ENCODE data around the gene ZNF423.

ZNF423 gene

DNA sequence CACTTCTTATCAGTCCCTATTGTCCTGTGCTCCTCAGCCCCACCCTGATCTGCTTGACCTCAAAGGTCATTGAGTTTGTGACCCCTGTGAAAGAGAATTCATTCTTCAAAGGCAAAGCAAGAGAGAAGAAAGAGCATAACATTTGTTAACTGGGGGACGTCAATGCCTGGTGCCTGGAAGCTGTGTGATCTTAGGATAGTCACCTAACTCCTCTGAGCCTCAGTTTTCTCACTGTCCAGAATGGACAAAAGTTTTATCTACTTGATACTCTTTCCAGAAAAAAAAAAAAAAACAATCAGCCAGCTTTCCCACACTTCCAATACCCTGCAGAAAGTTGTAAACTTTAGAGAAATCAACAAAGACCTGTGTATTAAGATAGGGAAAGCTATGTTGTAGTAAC, 309.2 kb downstream of the ZNF423 start:
- Histone ChIP-seq H3K4me1 (ENCODE audit: control insufficient read depth, insufficient read depth, low read length) (peaks cover 18% of the 10 kb centered on the region), H3K27me3 (ENCODE audit: control insufficient read depth, insufficient read depth, low read length) (no peaks in the 10 kb centered on the region), H3K4me3 (ENCODE audit: low read depth, low read length) (no peak overlapping the region), H3K9me3 (ENCODE audit: control insufficient read depth, insufficient read depth, low read length) (no peaks in the 10 kb centered on the region), H3K9ac (ENCODE audit: low read depth, low read length) (no peak overlapping the region), H3K36me3 (ENCODE audit: control insufficient read depth, insufficient read depth, low read length) (no peaks in the 10 kb centered on the region)

GRCh38 chr16:49545741-49546448, 310.0 kb downstream of the ZNF423 start:
- Histone ChIP-seq H3K36me3 (ENCODE audit: control insufficient read depth, insufficient read depth, low read length) (no peaks in the 10 kb centered on the region), H3K4me3 (ENCODE audit: low read depth, low read length) (no peak overlapping the region), H3K9me3 (ENCODE audit: control insufficient read depth, insufficient read depth, low read length) (no peaks in the 10 kb centered on the region), H3K27me3 (ENCODE audit: control insufficient read depth, insufficient read depth, low read length) (no peaks in the 10 kb centered on the region), H3K9ac (ENCODE audit: low read depth, low read length) (no peak overlapping the region), H3K4me1 (ENCODE audit: control insufficient read depth, insufficient read depth, low read length) (peaks cover 18% of the 10 kb centered on the region)

DNA sequence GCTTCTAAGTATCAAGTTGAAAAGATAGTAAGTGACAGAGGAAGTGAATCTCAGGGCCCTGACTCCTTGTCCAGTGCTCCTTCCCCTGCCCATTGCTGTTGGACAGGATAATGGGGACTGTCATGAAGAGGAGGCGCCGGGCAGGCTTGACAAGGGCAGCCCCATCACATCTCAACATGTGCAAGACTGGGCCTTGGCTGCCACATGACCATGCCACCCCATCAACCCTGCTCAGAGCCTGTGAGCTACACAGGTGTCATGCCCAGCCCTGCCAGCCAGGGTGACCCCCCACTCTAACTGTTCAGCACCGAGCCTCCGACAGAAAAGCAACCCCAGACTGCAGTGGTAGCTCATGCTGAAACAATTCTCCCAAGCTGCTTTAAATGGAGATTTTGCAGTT, 310.7 kb downstream of the ZNF423 start:
- H3K9ac ChIP-seq (ENCODE audit: low read depth, low read length), result no peak overlapping the region

GRCh38 chr16:49544828-49545227, 311.1 kb downstream of the ZNF423 start:
- Histone ChIP-seq H3K9me3 (ENCODE audit: control insufficient read depth, insufficient read depth, low read length) (no peaks in the 10 kb centered on the region), H3K27me3 (ENCODE audit: control insufficient read depth, insufficient read depth, low read length) (no peaks in the 10 kb centered on the region), H3K4me3 (ENCODE audit: low read depth, low read length) (no peak overlapping the region), H3K4me1 (ENCODE audit: control insufficient read depth, insufficient read depth, low read length) (peaks cover 18% of the 10 kb centered on the region), H3K36me3 (ENCODE audit: control insufficient read depth, insufficient read depth, low read length) (no peaks in the 10 kb centered on the region), H3K9ac (ENCODE audit: low read depth, low read length) (no peak overlapping the region)

More for the DNA sequence above, 310.7 kb downstream of the ZNF423 start:
- Histone ChIP-seq H3K4me1 (ENCODE audit: control insufficient read depth, insufficient read depth, low read length) (peaks cover 18% of the 10 kb centered on the region), H3K9me3 (ENCODE audit: control insufficient read depth, insufficient read depth, low read length) (no peaks in the 10 kb centered on the region), H3K27me3 (ENCODE audit: control insufficient read depth, insufficient read depth, low read length) (no peaks in the 10 kb centered on the region), H3K4me3 (ENCODE audit: low read depth, low read length) (no peak overlapping the region), H3K36me3 (ENCODE audit: control insufficient read depth, insufficient read depth, low read length) (no peaks in the 10 kb centered on the region)

- Histone ChIP-seq H3K9me3 (ENCODE audit: control insufficient read depth, insufficient read depth, low read length) (no peaks in the 10 kb centered on the region), H3K27me3 (ENCODE audit: control insufficient read depth, insufficient read depth, low read length) (no peaks in the 10 kb centered on the region), H3K4me1 (ENCODE audit: control insufficient read depth, insufficient read depth, low read length) (peaks cover 18% of the 10 kb centered on the region), H3K9ac (ENCODE audit: low read depth, low read length) (no peak overlapping the region), H3K36me3 (ENCODE audit: control insufficient read depth, insufficient read depth, low read length) (no peaks in the 10 kb centered on the region), H3K4me3 (ENCODE audit: low read depth, low read length) (no peak overlapping the region)
These were observed 312.3 kb downstream of the ZNF423 start for GRCh38 chr16:49543631-49543946.

DNA sequence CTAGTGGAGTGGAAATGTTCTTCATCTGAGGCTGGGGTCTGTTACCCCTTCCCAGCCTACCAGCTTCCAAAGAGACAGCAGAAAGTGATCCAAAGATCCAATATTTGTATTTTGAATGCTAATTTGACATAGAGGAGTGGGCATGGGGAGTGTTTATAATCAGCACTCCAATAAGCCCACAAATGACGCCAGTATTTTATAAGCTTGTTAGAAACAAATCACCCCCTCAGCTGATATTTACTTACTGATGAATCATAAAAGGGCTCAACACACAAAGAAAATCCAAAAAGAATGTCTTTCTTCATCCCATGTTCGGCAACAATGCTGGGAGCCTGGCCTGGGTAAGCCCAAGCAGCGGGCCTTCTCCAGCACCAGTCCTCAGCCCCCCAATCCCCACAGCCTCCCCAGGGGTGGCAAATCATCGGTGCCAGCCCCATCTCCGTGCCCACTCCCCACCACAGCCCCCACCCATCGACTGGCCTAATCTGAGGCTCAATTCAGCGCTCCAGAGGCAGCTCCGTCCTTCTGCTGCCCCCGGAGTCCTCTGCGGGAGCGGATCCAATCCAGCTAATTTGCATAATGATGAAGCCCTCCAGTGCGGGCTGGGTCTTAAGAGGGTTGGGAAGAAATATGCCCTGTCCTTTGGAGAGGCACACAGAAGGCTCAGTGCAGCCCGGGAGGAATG, 312.8 kb downstream of the ZNF423 start:
- H3K27me3 ChIP-seq (ENCODE audit: control insufficient read depth, insufficient read depth, low read length), result no peaks in the 10 kb centered on the region
- no peak overlapping the region for H3K9ac ChIP-seq (ENCODE audit: low read depth, low read length)
- H3K9me3 ChIP-seq (ENCODE audit: control insufficient read depth, insufficient read depth, low read length), result no peaks in the 10 kb centered on the region
- peaks cover 18% of the 10 kb centered on the region for H3K4me1 ChIP-seq (ENCODE audit: control insufficient read depth, insufficient read depth, low read length)
- H3K36me3 ChIP-seq (ENCODE audit: control insufficient read depth, insufficient read depth, low read length), result no peaks in the 10 kb centered on the region
- no peak overlapping the region for H3K4me3 ChIP-seq (ENCODE audit: low read depth, low read length)

GRCh38 chr16:49542391-49542891, 313.5 kb downstream of the ZNF423 start:
- H3K4me3 ChIP-seq (ENCODE audit: low read depth, low read length), result no peak overlapping the region
- no peaks in the 10 kb centered on the region for H3K36me3 ChIP-seq (ENCODE audit: control insufficient read depth, insufficient read depth, low read length)
- H3K9me3 ChIP-seq (ENCODE audit: control insufficient read depth, insufficient read depth, low read length), result no peaks in the 10 kb centered on the region
- H3K27me3 ChIP-seq (ENCODE audit: control insufficient read depth, insufficient read depth, low read length), result no peaks in the 10 kb centered on the region
- peaks cover 15% of the 10 kb centered on the region for H3K4me1 ChIP-seq (ENCODE audit: control insufficient read depth, insufficient read depth, low read length)
- H3K9ac ChIP-seq (ENCODE audit: low read depth, low read length), result no peak overlapping the region

GRCh38 chr16:49540836-49541235, 315.1 kb downstream of the ZNF423 start:
- Histone ChIP-seq H3K27me3 (ENCODE audit: control insufficient read depth, insufficient read depth, low read length) (no peaks in the 10 kb centered on the region), H3K4me3 (ENCODE audit: low read depth, low read length) (no peak overlapping the region), H3K4me1 (ENCODE audit: control insufficient read depth, insufficient read depth, low read length) (peaks cover 4% of the 10 kb centered on the region), H3K9me3 (ENCODE audit: control insufficient read depth, insufficient read depth, low read length) (no peaks in the 10 kb centered on the region), H3K36me3 (ENCODE audit: control insufficient read depth, insufficient read depth, low read length) (no peaks in the 10 kb centered on the region), H3K9ac (ENCODE audit: low read depth, low read length) (no peak overlapping the region)

- H3K9ac ChIP-seq (ENCODE audit: low read depth, low read length), result no peak overlapping the region
These were observed 316.2 kb downstream of the ZNF423 start for GRCh38 chr16:49539758-49540157.

DNA sequence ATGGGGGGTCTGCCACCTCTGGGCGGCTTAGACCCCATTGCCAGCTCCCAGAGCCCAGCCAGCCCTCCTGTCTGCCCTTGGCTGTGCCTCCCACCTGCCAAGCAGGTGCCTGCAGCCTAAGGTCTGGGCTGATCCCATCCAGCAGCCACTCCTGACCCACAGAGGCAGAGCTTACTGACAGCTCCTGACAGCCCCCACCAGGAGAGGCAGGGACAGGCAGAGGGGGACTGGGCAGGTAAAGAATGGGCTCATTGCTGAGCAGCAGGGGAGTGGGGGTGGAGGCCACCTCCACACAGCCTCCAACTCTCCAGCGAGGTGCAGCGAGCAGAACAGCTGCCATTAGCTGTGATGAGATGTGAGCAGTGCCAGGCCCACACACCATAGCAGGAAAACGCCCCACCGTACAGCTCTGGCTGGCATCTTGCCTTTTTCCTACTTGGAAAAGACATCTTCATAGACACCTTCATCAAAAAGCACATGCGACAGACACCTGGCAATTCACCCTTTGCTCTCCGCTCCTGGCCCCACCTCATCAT, 317.9 kb downstream of the ZNF423 start:
- H3K9me3 ChIP-seq (ENCODE audit: control insufficient read depth, insufficient read depth, low read length), result no peaks in the 10 kb centered on the region
- no peaks in the 10 kb centered on the region for H3K4me1 ChIP-seq (ENCODE audit: control insufficient read depth, insufficient read depth, low read length)
- no peak overlapping the region for H3K4me3 ChIP-seq (ENCODE audit: low read depth, low read length)
- peak overlapping the region; percentile 37 for H3K9ac ChIP-seq (ENCODE audit: low read depth, low read length)
- H3K27me3 ChIP-seq (ENCODE audit: control insufficient read depth, insufficient read depth, low read length), result no peaks in the 10 kb centered on the region
- H3K36me3 ChIP-seq (ENCODE audit: control insufficient read depth, insufficient read depth, low read length), result no peaks in the 10 kb centered on the region

More at GRCh38 chr16:49539758-49540157, 316.2 kb downstream of the ZNF423 start:
- no peaks in the 10 kb centered on the region for H3K36me3 ChIP-seq (ENCODE audit: control insufficient read depth, insufficient read depth, low read length)
- H3K4me3 ChIP-seq (ENCODE audit: low read depth, low read length), result no peak overlapping the region
- H3K9me3 ChIP-seq (ENCODE audit: control insufficient read depth, insufficient read depth, low read length), result no peaks in the 10 kb centered on the region
- no peaks in the 10 kb centered on the region for H3K4me1 ChIP-seq (ENCODE audit: control insufficient read depth, insufficient read depth, low read length)
- no peaks in the 10 kb centered on the region for H3K27me3 ChIP-seq (ENCODE audit: control insufficient read depth, insufficient read depth, low read length)

- no peaks in the 10 kb centered on the region for H3K36me3 ChIP-seq (ENCODE audit: control insufficient read depth, insufficient read depth, low read length)
- no peaks in the 10 kb centered on the region for H3K4me1 ChIP-seq (ENCODE audit: control insufficient read depth, insufficient read depth, low read length)
- no peak overlapping the region for H3K9ac ChIP-seq (ENCODE audit: low read depth, low read length)
These were observed 320.9 kb downstream of the ZNF423 start for GRCh38 chr16:49534901-49535610.

More at GRCh38 chr16:49534901-49535610, 320.9 kb downstream of the ZNF423 start:
- H3K27me3 ChIP-seq (ENCODE audit: control insufficient read depth, insufficient read depth, low read length), result no peaks in the 10 kb centered on the region
- H3K4me3 ChIP-seq (ENCODE audit: low read depth, low read length), result no peak overlapping the region
- H3K9me3 ChIP-seq (ENCODE audit: control insufficient read depth, insufficient read depth, low read length), result no peaks in the 10 kb centered on the region
